Kidney (tissue), 14 donors: Measurements from ENCODE around the gene HSD17B4. TPM values are rescaled to one million over a fixed set of nuclear protein-coding genes. Genes with fewer than 3 reads are reported as not detected.

Source experiments
- DNase-seq, 5 donors: peaks; one replicate each; pipeline ENCODE4 v3.0.0-alpha.2; 2013 to 2020
- FAIRE-seq: peaks from 2 replicates; lab custom pipeline; 2012; peaks lifted over from hg19 to GRCh38; lab: Jason Lieb, UNC
- H3K27ac ChIP-seq, 2 donors: one replicate each; pipeline ENCODE4 v1.7.0; 2013; ENCODE audit warnings: low read depth in 2 of 2, low read length in 2 of 2, inconsistent platforms in 1 of 2
- H3K27me3 ChIP-seq: one replicate; pipeline ENCODE4 v1.7.1; 2013; ENCODE audit warnings: low read length, inconsistent platforms; ENCODE audit not compliant: control insufficient read depth, insufficient read depth
- H3K36me3 ChIP-seq, 3 donors: one replicate each; pipeline versions ENCODE4 v1.7.0 to v1.7.1; 2013; ENCODE audit warnings: low read length in 3 of 3, control low read depth in 1 of 3, inconsistent platforms in 1 of 3; ENCODE audit not compliant: insufficient read depth in 3 of 3, control insufficient read depth in 2 of 3
- H3K4me1 ChIP-seq, 3 donors: one replicate each; pipeline versions ENCODE4 v1.7.0 to v1.7.1; 2013; ENCODE audit warnings: low read length in 3 of 3, inconsistent platforms in 1 of 3, low read depth in 1 of 3; ENCODE audit not compliant: control insufficient read depth in 2 of 3, insufficient read depth in 2 of 3
- H3K4me3 ChIP-seq, 3 donors: one replicate each; pipeline versions ENCODE4 v1.7.0 to v1.8.1; 2013; ENCODE audit warnings: low read length in 3 of 3, control low read depth in 1 of 3, inconsistent platforms in 1 of 3
- H3K9ac ChIP-seq, 3 donors: one replicate each; pipeline versions ENCODE4 v1.7.0 to v1.7.1; 2013; ENCODE audit warnings: low read length in 3 of 3, control low read depth in 1 of 3, inconsistent platforms in 1 of 3
- H3K9me3 ChIP-seq, 3 donors: one replicate each; pipeline versions ENCODE4 v1.7.0 to v1.7.1; 2013; ENCODE audit warnings: low read length in 3 of 3, control low read depth in 1 of 3, inconsistent platforms in 1 of 3; ENCODE audit not compliant: control insufficient read depth in 2 of 3, insufficient read depth in 1 of 3
- intact Hi-C: fragments of 100-400 bp; cut with DNase I; formaldehyde crosslinking; loops from one replicate; pipeline ENCODE4 v1.11.1; 2022
- polyA plus RNA-seq: library from polyadenylated mRNA; stranded (reverse); fragments of 350-450 nt; fragmentation: Illumina TruSeq; extraction: RNeasy Lipid Tissue Mini Kit (QIAGEN cat#74804); gene quantifications from one replicate; pipeline ENCODE4 v1.2.3, GENCODE V29; 2014; ENCODE audit warnings: low read depth, low replicate concordance; ENCODE audit not compliant: insufficient read depth
- total RNA-seq: library from RNA; stranded (reverse); fragmentation: NEBNext Ultra II Directional; extraction: Animal tissue kit (Norgen Biotek cat#: 25700); gene quantifications from one replicate; pipeline ENCODE4 v1.2.1, GENCODE V29; 2021
- TF ChIP-seq, protein P1 (sequence below): IDR thresholded peaks from 3 replicates; pipeline ENCODE4 v1.5.1; 2012; ENCODE audit warnings: mild to moderate bottlenecking, moderate library complexity, borderline replicate concordance; ENCODE audit not compliant: insufficient read depth; ENCODE audit errors: extremely low read depth
- donor health status: control.
- donor health status: control.
- donor health status: control.
- donor health status: control.
- donor health status: control.
- donor health status: DM: yes; HTN: yes; CAD: no.
- donor health status: Normal renal cell carcinoma (clear cell type).

Gene HSD17B4
- total and polyA plus RNA-seq, 2 donors from 2014 or later = 202 to 212 TPM

DNA sequence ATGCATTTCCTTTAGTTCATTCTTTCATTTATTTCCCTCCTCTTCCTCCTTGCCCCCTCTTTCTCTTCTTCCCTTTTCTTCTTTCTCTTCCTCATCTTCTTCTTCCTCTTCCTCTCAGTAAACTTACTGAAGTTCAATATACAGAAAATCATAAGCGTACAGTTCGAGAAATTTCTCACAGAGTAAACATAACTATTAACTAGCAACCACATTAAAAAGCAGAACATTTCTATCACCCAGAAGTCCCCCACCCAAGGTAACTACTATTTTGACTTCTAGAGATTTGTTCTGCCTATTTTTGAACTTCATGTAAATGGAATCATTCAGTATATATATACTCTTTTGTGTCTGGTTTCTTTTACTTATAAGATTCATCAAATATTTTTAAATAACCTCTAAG, 48.3 kb upstream of the HSD17B4 start:
- TF ChIP-seq, protein P1, sequence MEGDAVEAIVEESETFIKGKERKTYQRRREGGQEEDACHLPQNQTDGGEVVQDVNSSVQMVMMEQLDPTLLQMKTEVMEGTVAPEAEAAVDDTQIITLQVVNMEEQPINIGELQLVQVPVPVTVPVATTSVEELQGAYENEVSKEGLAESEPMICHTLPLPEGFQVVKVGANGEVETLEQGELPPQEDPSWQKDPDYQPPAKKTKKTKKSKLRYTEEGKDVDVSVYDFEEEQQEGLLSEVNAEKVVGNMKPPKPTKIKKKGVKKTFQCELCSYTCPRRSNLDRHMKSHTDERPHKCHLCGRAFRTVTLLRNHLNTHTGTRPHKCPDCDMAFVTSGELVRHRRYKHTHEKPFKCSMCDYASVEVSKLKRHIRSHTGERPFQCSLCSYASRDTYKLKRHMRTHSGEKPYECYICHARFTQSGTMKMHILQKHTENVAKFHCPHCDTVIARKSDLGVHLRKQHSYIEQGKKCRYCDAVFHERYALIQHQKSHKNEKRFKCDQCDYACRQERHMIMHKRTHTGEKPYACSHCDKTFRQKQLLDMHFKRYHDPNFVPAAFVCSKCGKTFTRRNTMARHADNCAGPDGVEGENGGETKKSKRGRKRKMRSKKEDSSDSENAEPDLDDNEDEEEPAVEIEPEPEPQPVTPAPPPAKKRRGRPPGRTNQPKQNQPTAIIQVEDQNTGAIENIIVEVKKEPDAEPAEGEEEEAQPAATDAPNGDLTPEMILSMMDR = no peak

DNA sequence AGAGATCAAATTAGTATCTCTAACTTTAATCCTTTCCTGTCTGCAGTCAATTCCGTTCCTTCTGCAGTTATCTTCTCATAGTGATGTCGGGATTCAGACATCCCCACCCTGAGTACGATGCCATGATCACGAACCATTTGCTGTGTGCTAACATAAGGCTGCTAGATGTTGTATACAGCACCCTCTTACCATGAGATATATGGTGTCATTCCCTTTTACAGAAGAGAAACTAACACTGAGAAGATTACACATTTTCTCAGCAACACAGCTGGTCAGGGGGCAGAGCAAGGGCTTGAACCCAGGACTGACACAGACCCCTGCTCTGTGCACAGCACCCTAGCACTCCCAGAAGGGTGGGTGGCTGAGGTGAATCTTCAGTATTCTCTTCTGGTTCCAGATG, 46.9 kb upstream of the HSD17B4 start:
- no peak for DNase-seq
- H3K27ac ChIP-seq = no peak overlapping the region
- H3K36me3 ChIP-seq = no peaks in the 10 kb centered on the region
- intact Hi-C loops = no loop called here
- H3K4me3 ChIP-seq = no peak overlapping the region
- no peak for FAIRE-seq
- no peaks in the 10 kb centered on the region for H3K27me3 ChIP-seq
- H3K9me3 ChIP-seq = no peaks in the 10 kb centered on the region
- peaks cover 0 to 2% (median 0%) of the 10 kb centered on the region in 3 donors for H3K4me1 ChIP-seq
- H3K9ac ChIP-seq = no peak overlapping the region
- TF ChIP-seq, protein P1 = no peak

More for the DNA sequence above, 48.3 kb upstream of the HSD17B4 start:
- Histone ChIP-seq H3K4me3 (no peak overlapping the region), H3K4me1 (peaks cover 0 to 15% (median 3%) of the 10 kb centered on the region in 3 donors), H3K27me3 (no peaks in the 10 kb centered on the region), H3K9me3 (no peaks in the 10 kb centered on the region), H3K9ac (no peak overlapping the region), H3K36me3 (no peaks in the 10 kb centered on the region), H3K27ac (no peak overlapping the region)
- no peak for DNase-seq
- intact Hi-C loops = no loop called here
- no peak for FAIRE-seq

DNA sequence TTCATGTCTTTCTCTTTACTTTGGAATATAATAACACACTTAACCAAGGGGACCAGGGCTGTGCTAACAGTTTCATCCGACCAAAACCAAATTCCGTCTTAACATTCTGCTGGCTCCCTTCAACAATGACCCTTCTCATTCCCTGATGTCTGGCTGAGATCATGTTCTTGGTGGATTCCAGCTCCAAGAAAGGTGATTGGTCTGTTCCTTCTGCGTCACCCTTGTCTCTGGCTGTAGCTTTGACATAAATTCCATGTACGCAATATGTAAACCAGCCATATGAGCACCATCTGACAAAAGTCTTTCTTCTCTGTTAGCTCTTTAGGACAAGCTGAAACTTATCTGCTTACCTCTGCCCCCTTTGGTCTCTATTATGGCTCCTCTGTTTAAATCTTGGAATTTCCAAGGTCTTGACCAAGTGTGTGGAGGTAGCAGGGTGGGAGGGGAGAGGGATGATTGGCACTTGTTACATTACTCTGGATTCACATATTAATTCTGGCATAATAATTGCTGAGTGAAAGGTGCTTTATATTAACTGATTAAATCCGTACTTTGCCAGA, 45.7 kb upstream of the HSD17B4 start:
- TF ChIP-seq, protein P1 = no peak
- peaks cover 0 to 5% (median 0%) of the 10 kb centered on the region in 3 donors for H3K4me1 ChIP-seq
- intact Hi-C loops = no loop called here
- no peak overlapping the region for H3K9ac ChIP-seq
- no peak for DNase-seq
- H3K27me3 ChIP-seq = no peaks in the 10 kb centered on the region
- no peak overlapping the region for H3K4me3 ChIP-seq
- H3K27ac ChIP-seq = no peak overlapping the region
- H3K36me3 ChIP-seq = no peaks in the 10 kb centered on the region
- FAIRE-seq = no peak
- H3K9me3 ChIP-seq = no peaks in the 10 kb centered on the region
